ENCODE measurements around the gene ITFG2. TPM values are rescaled to one million over a fixed set of nuclear protein-coding genes. Genes with fewer than 3 reads are reported as not detected.

The ITFG2 gene
- total and polyA plus RNA-seq, 9 of the 15 experiments (the other 6 are each of a cell fraction or from before 2014, with no cell fraction given), result 15.0 to 22.8 (median 19.4) TPM

- TF ChIP-seq CLOCK (CRISPR knock-in tag; IDR thresholded peaks at IDR 0.05; ENCODE audit: borderline replicate concordance), result no peak
- no peak for TF ChIP-seq ZNF274 (IDR thresholded peaks at IDR 0.05; ENCODE audit: borderline replicate concordance, low read depth, low read length)
- TF ChIP-seq CCNT2 (IDR thresholded peaks at IDR 0.05; ENCODE audit: borderline replicate concordance, extremely low read depth, insufficient read length, low read depth, low read length), result peak; percentile 55
- no peak for TF ChIP-seq PML (IDR thresholded peaks at IDR 0.05; ENCODE audit: low read length)
- TF ChIP-seq TEAD1 (CRISPR knock-in tag; IDR thresholded peaks at IDR 0.05), result no peak
- no peak for TF ChIP-seq ZNF253 (CRISPR knock-in tag; conservative IDR thresholded peaks at IDR 0.05)
- no peak for TF ChIP-seq HSF4 (CRISPR knock-in tag; IDR thresholded peaks at IDR 0.05; ENCODE audit: borderline replicate concordance)
- TF ChIP-seq SIX5 (IDR thresholded peaks at IDR 0.05; ENCODE audit: borderline replicate concordance in 1 of 2, insufficient read depth in 1 of 2, low read depth in 1 of 2, low read length in 2 of 2), result peak; percentile 11 to 18; a peak in 1 of 4 replicates
- peak; percentile 40 to 59; a peak in 1 of 4 replicates for TF ChIP-seq SIN3A (IDR thresholded peaks at IDR 0.05; ENCODE audit: borderline replicate concordance in 2 of 2, control insufficient read depth in 1 of 2, low read depth in 2 of 2, low read length in 2 of 2)
- TF ChIP-seq NR2C1 (IDR thresholded peaks at IDR 0.05), result no peak
- no peak for TF ChIP-seq NR2C1 (tag; IDR thresholded peaks at IDR 0.05)
- no peak for TF ChIP-seq STAT6 (CRISPR knock-in tag; IDR thresholded peaks at IDR 0.05)
- TF ChIP-seq CC2D1A (IDR thresholded peaks at IDR 0.05), result no peak
- peak; percentile 73; the same call in 1 of the 2 replicates for TF ChIP-seq ZBTB7A (IDR thresholded peaks at IDR 0.05; ENCODE audit: borderline replicate concordance, control insufficient read depth, low read depth, low read length)
- TF ChIP-seq RAD21 (CRISPR knock-in tag; conservative IDR thresholded peaks at IDR 0.05 in 1 of 2, IDR thresholded peaks at IDR 0.05 in 1 of 2), result no peak
- no peak for TF ChIP-seq BCLAF1 (IDR thresholded peaks at IDR 0.05; ENCODE audit: borderline replicate concordance in 1 of 2, control insufficient read depth in 1 of 2, low read depth in 2 of 2, low read length in 1 of 2)
- TF ChIP-seq DNMT1 (IDR thresholded peaks at IDR 0.05), result no peak
These were observed 16.9 kb upstream of the ITFG2 start (continued) for GRCh38 chr12:2795291-2796186.

Data from K562 (cell line).